SK-N-SH treated with all-trans-retinoic acid at 6 μM for 48 hours (cell line): ENCODE data around the gene WDR59.

Source experiments
- ATAC-seq: fragments of 200-7000 bp; cut with Tn5 transposase; 3 replicates; pipeline ENCODE4 v1.9.1; 2020; ENCODE audit warnings: mild to moderate bottlenecking, moderate library complexity
- ARNTL ChIP-seq: fragments of 450-650 bp; formaldehyde crosslinking; IDR thresholded peaks from 2 replicates; pipeline ENCODE4 v1.5.0; 2020; ENCODE audit warnings: low read depth, mild to moderate bottlenecking, moderate library complexity, borderline replicate concordance
- BACH2 ChIP-seq: fragments of 250-450 bp; sonication (Bioruptor Pico); IDR thresholded peaks from 2 replicates; pipeline ENCODE4 v1.9.0; 2021; ENCODE audit warnings: mild to moderate bottlenecking, borderline replicate concordance
- GLIS3 ChIP-seq: fragments of 250-450 bp; sonication (Bioruptor Pico); IDR thresholded peaks from 2 replicates; pipeline ENCODE4 v1.5.0; 2020; ENCODE audit warnings: mild to moderate bottlenecking, moderate library complexity
- ISL1 ChIP-seq: fragments of 250-450 bp; sonication (Bioruptor Pico); IDR thresholded peaks from 2 replicates; pipeline ENCODE4 v2.1.2; 2022; ENCODE audit warnings: mild to moderate bottlenecking, moderate library complexity
- PPARA ChIP-seq: fragments of 250-450 bp; sonication (Bioruptor Pico); IDR thresholded peaks from 2 replicates; pipeline ENCODE4 v1.5.0; 2020; ENCODE audit warnings: mild to moderate bottlenecking, borderline replicate concordance
- RARB ChIP-seq: fragments of 250-450 bp; sonication (Bioruptor Pico); IDR thresholded peaks from 2 replicates; pipeline ENCODE4 v1.8.0; 2021; ENCODE audit warnings: mild to moderate bottlenecking, moderate library complexity
- SNAI2 ChIP-seq: fragments of 250-450 bp; sonication (Bioruptor Pico); IDR thresholded peaks from 2 replicates; pipeline ENCODE4 v1.5.0; 2020; ENCODE audit warnings: mild to moderate bottlenecking, moderate library complexity
- TCF4 ChIP-seq: fragments of 250-450 bp; sonication (Bioruptor Pico); IDR thresholded peaks from 2 replicates; pipeline ENCODE4 v1.8.0; 2021; ENCODE audit warnings: mild to moderate bottlenecking, moderate library complexity, borderline replicate concordance
- TOX ChIP-seq: fragments of 250-450 bp; sonication (Bioruptor Pico); IDR thresholded peaks from 2 replicates; pipeline ENCODE4 v1.8.0; 2021; ENCODE audit warnings: mild to moderate bottlenecking, moderate library complexity, borderline replicate concordance
- ZC3H10 ChIP-seq: fragments of 250-450 bp; sonication (Bioruptor Pico); IDR thresholded peaks from 2 replicates; pipeline ENCODE4 v1.5.1; 2021; ENCODE audit warnings: mild to moderate bottlenecking, moderate library complexity
- ZFP3 ChIP-seq: fragments of 250-450 bp; sonication (Bioruptor Pico); IDR thresholded peaks from 2 replicates; pipeline ENCODE4 v1.5.0; 2020; ENCODE audit warnings: mild to moderate bottlenecking, moderate library complexity
- ZNF565 ChIP-seq: fragments of 450-650 bp; formaldehyde crosslinking; conservative IDR thresholded peaks from 2 replicates; pipeline ENCODE4 v1.5.0; 2020; ENCODE audit warnings: low read depth, mild to moderate bottlenecking, moderate library complexity
- ZNF70 ChIP-seq: fragments of 450-650 bp; formaldehyde crosslinking; IDR thresholded peaks from 2 replicates; pipeline ENCODE4 v1.5.0; 2020; ENCODE audit warnings: mild to moderate bottlenecking, moderate library complexity
- ZNF8 ChIP-seq: fragments of 450-650 bp; formaldehyde crosslinking; IDR thresholded peaks from 2 replicates; pipeline ENCODE4 v1.5.0; 2020; ENCODE audit warnings: mild to moderate bottlenecking, moderate library complexity
- TF ChIP-seq, protein P1 (sequence below): fragments of 250-450 bp; sonication (Bioruptor Pico); IDR thresholded peaks from 2 replicates; pipeline ENCODE4 v1.5.0; 2020; ENCODE audit warnings: mild to moderate bottlenecking, moderate library complexity
- TF ChIP-seq, protein P2 (sequence below): fragments of 250-450 bp; sonication (Bioruptor Pico); IDR thresholded peaks from 2 replicates; pipeline ENCODE4 v1.8.0; 2020; ENCODE audit warnings: mild to moderate bottlenecking, moderate library complexity, borderline replicate concordance
- TF ChIP-seq, protein P3 (sequence below): fragments of 250-450 bp; sonication (Bioruptor Pico); IDR thresholded peaks from 2 replicates; pipeline ENCODE4 v1.5.1; 2020; ENCODE audit warnings: low read depth, mild to moderate bottlenecking, moderate library complexity
- TF ChIP-seq, protein P4 (sequence below): fragments of 250-450 bp; sonication (Bioruptor Pico); IDR thresholded peaks from 2 replicates; pipeline ENCODE4 v1.5.1; 2021; ENCODE audit warnings: mild to moderate bottlenecking, moderate library complexity
- TF ChIP-seq, protein P5 (sequence below): fragments of 250-450 bp; sonication (Bioruptor Pico); IDR thresholded peaks from 2 replicates; pipeline ENCODE4 v1.8.0; 2021; ENCODE audit warnings: low read depth, mild to moderate bottlenecking, moderate library complexity, borderline replicate concordance

The WDR59 gene

DNA sequence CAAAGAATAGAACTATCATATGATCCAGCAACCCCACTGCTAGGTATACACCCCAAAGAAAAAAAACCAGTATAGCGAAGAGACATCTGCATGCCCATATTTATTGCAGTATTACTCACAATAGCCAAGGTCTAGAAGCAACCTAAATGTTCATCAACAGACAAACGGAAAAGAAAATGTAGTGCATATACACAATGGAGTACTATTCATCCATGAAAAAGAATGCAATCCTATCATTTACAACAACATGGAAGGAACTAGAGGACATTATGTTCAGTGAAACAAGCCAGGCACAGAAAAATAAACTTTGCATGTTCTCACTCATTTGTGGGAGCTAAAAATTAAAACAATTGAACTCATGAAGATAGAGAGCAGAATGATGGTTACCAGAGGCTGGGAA is 55.3 kb downstream of the WDR59 start:
- no peak for ATAC-seq
- no peak for TF ChIP-seq TOX (CRISPR knock-in tag)
- TF ChIP-seq, protein P1, sequence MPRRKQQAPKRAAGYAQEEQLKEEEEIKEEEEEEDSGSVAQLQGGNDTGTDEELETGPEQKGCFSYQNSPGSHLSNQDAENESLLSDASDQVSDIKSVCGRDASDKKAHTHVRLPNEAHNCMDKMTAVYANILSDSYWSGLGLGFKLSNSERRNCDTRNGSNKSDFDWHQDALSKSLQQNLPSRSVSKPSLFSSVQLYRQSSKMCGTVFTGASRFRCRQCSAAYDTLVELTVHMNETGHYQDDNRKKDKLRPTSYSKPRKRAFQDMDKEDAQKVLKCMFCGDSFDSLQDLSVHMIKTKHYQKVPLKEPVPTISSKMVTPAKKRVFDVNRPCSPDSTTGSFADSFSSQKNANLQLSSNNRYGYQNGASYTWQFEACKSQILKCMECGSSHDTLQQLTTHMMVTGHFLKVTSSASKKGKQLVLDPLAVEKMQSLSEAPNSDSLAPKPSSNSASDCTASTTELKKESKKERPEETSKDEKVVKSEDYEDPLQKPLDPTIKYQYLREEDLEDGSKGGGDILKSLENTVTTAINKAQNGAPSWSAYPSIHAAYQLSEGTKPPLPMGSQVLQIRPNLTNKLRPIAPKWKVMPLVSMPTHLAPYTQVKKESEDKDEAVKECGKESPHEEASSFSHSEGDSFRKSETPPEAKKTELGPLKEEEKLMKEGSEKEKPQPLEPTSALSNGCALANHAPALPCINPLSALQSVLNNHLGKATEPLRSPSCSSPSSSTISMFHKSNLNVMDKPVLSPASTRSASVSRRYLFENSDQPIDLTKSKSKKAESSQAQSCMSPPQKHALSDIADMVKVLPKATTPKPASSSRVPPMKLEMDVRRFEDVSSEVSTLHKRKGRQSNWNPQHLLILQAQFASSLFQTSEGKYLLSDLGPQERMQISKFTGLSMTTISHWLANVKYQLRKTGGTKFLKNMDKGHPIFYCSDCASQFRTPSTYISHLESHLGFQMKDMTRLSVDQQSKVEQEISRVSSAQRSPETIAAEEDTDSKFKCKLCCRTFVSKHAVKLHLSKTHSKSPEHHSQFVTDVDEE (CRISPR knock-in tag) = no peak
- no peak for TF ChIP-seq SNAI2 (CRISPR knock-in tag)
- TF ChIP-seq ZC3H10 = no peak
- TF ChIP-seq, protein P2, sequence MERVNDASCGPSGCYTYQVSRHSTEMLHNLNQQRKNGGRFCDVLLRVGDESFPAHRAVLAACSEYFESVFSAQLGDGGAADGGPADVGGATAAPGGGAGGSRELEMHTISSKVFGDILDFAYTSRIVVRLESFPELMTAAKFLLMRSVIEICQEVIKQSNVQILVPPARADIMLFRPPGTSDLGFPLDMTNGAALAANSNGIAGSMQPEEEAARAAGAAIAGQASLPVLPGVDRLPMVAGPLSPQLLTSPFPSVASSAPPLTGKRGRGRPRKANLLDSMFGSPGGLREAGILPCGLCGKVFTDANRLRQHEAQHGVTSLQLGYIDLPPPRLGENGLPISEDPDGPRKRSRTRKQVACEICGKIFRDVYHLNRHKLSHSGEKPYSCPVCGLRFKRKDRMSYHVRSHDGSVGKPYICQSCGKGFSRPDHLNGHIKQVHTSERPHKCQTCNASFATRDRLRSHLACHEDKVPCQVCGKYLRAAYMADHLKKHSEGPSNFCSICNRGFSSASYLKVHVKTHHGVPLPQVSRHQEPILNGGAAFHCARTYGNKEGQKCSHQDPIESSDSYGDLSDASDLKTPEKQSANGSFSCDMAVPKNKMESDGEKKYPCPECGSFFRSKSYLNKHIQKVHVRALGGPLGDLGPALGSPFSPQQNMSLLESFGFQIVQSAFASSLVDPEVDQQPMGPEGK = no peak
- no peak for TF ChIP-seq GLIS3
- TF ChIP-seq ZFP3 (CRISPR knock-in tag) = no peak
- no peak for TF ChIP-seq BACH2 (CRISPR knock-in tag)
- TF ChIP-seq ISL1 (CRISPR knock-in tag) = no peak
- TF ChIP-seq TCF4 (CRISPR knock-in tag) = no peak

DNA sequence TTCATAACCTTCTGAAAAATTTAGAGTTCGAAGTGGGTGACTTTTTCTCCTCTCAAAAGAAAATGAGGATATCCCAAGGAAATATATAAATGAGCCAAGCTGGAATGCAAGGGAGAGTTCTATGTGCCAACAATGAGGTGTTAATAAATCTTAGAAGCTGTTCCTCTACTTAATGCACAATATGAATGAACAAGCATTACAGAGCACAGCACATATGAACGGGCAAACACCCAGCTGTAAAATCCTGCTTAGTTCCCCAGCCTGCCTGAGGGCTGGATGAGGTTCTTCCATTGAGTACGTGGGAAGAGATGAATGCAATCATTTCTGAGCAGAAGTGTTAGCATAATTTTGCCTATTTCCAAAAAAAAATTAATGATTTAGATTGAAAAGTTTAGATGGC is 58.1 kb downstream of the WDR59 start:
- no peak for TF ChIP-seq PPARA (CRISPR knock-in tag)
- TF ChIP-seq BACH2 (CRISPR knock-in tag) = no peak
- no peak for TF ChIP-seq ZC3H10
- no peak for TF ChIP-seq RARB (CRISPR knock-in tag)
- no peak for TF ChIP-seq GLIS3
- TF ChIP-seq SNAI2 (CRISPR knock-in tag) = no peak
- TF ChIP-seq ZFP3 (CRISPR knock-in tag) = no peak
- no peak for TF ChIP-seq ZNF8 (CRISPR knock-in tag)
- TF ChIP-seq, protein P3, sequence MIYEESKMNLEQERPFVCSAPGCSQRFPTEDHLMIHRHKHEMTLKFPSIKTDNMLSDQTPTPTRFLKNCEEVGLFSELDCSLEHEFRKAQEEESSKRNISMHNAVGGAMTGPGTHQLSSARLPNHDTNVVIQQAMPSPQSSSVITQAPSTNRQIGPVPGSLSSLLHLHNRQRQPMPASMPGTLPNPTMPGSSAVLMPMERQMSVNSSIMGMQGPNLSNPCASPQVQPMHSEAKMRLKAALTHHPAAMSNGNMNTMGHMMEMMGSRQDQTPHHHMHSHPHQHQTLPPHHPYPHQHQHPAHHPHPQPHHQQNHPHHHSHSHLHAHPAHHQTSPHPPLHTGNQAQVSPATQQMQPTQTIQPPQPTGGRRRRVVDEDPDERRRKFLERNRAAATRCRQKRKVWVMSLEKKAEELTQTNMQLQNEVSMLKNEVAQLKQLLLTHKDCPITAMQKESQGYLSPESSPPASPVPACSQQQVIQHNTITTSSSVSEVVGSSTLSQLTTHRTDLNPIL = no peak
- TF ChIP-seq TCF4 (CRISPR knock-in tag) = no peak
- TF ChIP-seq, protein P4, sequence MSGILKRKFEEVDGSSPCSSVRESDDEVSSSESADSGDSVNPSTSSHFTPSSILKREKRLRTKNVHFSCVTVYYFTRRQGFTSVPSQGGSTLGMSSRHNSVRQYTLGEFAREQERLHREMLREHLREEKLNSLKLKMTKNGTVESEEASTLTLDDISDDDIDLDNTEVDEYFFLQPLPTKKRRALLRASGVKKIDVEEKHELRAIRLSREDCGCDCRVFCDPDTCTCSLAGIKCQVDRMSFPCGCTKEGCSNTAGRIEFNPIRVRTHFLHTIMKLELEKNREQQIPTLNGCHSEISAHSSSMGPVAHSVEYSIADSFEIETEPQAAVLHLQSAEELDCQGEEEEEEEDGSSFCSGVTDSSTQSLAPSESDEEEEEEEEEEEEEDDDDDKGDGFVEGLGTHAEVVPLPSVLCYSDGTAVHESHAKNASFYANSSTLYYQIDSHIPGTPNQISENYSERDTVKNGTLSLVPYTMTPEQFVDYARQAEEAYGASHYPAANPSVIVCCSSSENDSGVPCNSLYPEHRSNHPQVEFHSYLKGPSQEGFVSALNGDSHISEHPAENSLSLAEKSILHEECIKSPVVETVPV = no peak
- no peak for TF ChIP-seq ARNTL
- TF ChIP-seq ZNF70 (CRISPR knock-in tag) = no peak
- no peak for ATAC-seq

DNA sequence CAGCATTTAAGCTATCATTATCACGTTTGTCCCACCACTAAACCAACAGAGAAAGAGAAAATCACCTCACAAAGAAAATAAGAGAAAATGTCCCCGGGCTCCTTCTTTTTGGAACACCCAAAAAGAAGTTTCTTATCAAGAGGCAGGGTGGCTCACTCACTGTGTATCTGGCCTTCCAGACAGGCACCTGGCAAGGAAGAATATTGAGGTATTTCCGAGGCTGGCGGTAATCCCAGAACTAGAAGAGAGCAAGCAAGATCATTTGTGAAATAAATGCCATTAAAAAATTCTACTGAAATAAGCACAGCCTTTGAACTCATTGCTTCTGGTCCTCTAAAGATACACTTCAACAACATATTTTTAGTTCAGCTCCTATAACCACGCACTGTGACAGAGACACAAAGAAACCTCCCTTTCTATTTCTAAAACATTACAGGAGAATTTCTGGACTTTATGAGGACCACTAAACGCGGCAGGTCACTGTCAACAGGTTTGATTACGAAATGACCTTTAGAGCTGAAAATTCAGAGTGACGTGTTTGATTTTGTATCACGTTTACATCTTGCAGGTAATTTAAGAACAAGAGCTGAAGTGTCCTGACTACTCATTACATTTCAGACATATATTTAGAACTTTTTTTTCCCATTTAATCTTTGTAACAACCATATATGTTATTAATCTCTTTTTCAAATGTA is 61.0 kb downstream of the WDR59 start:
- ATAC-seq = no peak
- TF ChIP-seq ZNF8 (CRISPR knock-in tag) = no peak
- TF ChIP-seq ZC3H10 = no peak
- no peak for TF ChIP-seq ZNF70 (CRISPR knock-in tag)
- TF ChIP-seq ZFP3 (CRISPR knock-in tag) = no peak
- TF ChIP-seq TCF4 (CRISPR knock-in tag) = no peak
- TF ChIP-seq ISL1 (CRISPR knock-in tag) = no peak
- no peak for TF ChIP-seq ZNF565 (CRISPR knock-in tag)
- TF ChIP-seq, protein P5, sequence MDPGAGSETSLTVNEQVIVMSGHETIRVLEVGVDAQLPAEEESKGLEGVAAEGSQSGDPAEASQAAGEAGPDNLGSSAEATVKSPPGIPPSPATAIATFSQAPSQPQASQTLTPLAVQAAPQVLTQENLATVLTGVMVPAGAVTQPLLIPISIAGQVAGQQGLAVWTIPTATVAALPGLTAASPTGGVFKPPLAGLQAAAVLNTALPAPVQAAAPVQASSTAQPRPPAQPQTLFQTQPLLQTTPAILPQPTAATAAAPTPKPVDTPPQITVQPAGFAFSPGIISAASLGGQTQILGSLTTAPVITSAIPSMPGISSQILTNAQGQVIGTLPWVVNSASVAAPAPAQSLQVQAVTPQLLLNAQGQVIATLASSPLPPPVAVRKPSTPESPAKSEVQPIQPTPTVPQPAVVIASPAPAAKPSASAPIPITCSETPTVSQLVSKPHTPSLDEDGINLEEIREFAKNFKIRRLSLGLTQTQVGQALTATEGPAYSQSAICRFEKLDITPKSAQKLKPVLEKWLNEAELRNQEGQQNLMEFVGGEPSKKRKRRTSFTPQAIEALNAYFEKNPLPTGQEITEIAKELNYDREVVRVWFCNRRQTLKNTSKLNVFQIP (CRISPR knock-in tag) = no peak
- no peak for TF ChIP-seq RARB (CRISPR knock-in tag)
